Measurements from ENCODE around the gene UTP15.

The UTP15 gene

DNA sequence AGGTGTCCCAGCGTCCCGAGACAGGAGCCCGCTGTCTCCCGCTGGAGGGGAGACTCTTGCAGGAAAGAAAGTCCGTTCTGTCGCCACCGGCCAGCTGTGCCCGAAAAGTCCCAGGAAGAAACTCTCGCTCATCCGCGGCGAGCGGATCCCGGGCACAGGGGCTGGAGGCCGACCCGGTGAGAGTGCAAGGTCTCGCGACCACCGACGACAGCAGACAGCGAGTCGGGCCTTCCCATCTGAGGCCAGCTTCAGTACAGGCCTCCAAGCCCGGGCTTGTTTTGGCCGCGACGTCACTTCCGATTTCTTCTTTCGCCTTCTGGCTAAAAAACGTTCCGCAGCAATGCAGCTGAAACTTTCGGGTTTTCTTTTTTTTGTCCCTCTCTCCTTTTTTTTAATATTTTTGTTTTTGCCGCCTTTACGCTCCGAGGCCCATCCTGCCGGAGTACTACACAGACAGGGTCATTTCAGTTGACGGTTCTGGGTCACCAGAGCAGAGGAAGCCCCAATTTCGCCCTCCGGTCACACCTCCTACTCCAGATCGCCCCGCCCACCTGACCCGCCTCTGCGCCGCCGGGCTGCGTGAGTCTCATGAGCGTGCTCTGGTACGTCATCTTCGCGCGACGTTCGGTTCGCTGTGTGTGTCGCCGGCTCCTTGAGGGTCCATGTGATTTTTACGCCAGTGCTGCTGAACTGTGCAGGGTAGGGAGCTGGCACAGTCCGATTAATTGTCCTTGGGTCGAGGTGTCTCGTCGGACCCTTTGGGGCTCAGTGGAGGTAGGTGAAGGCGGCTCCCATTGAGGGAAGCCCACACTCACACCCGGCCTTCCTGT is at the start of gene UTP15, which contains the start of gene ANKRA2:
Gene UTP15 (plus strand): TSS at position 605 of the 830 bp plus-strand sequence. CDS start 1,602 bp downstream, outside the sequence.
Gene ANKRA2 (minus strand): TSS at position 501 of the 830 bp plus-strand sequence. CDS start 2,758 bp downstream, outside the sequence.
- DNase-seq, result peak; percentile 98 to 100

DNA sequence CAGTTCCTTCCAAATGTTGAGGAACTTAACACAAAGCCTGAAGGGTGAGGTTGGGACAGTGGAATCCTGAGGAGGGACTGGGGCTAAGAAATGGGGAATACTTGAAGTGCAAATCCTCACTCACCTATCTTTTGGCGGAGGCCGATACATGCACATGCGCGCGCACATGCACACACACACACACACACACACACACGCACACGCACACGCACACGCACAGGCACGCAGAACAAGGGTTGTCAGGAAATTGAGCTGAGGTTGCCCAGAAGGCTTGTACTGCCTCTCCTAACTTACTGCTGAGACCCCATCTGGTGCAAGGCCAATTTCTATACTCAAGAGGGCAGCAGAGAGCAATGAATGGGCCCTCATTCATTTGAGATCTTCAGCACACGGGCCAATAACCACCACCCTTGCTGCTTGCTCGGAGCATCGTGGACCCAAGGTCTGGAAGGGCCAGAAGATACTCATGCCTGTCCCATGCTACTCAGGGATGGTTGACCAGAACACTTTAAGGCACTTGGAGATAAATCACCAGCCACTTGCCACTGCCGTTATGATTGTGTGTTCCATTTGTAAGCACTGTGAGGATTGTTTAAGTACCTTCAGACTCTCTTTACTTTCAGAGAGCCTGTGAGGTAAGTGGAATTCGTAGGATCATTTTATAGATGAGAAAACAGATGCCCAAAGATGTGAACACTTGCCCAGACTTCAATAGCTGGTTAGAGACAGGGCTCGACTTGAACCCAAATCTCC is 45.8 kb upstream of the UTP15 start:
- peak; percentile 44 to 72 for DNase-seq

DNA sequence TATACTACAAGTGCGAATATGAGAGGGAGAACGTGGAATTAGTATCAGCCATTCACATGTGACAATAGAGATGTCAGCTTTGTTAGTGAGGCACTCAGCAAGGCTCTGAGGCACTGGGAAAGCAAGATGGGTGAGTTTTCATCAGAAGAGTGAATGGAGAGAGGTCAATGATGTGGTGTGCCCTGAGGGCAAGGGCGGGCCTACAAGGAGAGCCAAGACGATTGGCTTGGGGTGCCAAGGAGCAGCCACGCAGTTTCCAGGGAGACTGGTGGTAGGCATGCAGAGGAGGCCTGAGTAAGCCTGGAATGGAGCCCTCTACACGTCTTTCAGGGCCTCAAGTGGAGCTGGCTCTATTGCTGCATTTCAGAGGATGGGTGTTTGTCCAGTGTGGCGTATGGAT is 42.6 kb upstream of the UTP15 start:
- no peak for DNase-seq

DNA sequence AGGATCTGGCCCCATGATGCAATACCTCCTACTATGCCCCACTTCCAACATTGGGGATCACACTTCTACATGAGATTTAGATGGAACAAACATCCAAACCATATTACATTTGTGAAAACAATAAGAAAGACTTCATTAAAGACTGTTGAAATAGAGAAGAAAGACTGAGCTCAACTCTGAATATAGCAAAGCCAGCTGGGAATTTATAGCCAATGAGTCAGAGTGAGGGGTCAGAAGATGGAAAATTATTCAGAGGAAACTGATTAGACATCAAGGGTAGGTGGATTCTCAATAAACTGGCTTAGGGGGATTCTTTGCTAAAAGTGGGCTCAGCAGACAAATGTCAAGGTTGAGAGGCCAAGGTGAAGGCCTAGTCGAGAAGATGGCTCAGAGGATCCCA is 41.7 kb upstream of the UTP15 start:
- no peak for DNase-seq

DNA sequence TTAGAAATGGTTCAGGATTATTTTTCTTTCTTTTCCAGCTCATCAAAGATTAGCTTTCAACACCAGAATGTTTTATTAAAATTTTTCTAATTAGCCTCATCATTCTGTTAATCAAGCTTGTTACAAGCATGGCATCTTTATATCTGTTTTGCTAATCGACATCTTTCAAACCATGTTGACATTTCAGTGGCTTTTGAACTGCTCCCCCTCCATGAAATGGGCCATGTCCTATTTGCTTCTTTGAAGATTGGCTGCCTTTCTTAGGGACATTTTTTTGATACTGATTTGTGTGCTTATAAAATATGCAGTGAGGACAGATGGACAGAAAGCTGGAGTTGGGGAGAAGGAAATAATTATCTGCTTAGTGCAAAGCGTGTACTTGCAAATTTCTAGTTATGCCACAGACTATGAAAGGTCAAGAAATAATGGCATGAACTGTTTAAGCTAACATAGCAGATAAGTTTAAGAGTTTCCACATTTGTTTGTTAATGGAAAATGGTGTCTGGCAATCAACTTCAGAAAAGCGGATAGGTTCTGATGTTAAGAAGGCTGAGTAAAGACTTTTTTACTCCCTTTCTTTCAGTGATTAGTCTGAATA is 39.8 kb upstream of the UTP15 start:
- no peak for DNase-seq

DNA sequence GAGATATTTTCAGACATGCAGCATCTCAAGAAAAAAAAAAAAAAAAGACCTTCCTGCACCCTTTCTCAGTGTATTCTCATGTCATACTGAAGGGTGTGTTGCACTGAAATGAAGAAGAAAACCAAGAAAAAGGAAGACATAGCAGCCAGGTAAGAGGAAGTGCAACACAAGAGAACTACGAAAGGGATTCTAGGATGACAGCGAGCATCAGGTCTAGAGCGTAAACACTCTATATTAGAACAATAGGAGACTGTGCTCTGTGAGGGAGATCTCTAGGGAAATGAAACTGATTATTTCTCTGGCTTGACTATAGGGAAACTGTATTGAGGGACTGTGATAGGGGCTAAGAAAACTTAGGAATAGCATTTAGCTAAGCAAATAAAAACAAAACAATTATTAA is 37.3 kb upstream of the UTP15 start:
- no peak for DNase-seq

DNA sequence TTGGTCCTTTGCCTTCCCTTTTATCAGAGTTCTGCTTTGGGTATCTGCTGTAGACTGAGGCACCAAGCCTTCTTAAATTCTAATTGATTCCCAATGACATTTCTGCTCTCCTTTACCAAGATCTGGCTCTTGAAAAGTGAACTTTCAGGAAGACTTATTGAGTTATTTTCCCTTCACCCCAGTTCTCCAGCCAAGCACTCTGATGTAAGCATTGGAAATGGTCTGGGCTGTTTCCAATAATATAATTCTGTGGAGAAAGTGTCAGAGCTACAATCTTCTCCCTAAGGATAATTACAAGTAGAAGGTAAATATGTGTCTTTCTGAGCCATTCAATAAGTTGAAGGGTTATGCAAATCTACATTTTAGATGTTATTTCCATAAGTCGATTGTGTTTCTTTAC is 36.5 kb upstream of the UTP15 start:
- no peak for DNase-seq

GRCh38 chr5:73531356-73531755 is 34.2 kb upstream of the UTP15 start:
- no peak for DNase-seq

- DNase-seq, result no peak
Observed at GRCh38 chr5:73532195-73532594, 33.3 kb upstream of the UTP15 start.

DNA sequence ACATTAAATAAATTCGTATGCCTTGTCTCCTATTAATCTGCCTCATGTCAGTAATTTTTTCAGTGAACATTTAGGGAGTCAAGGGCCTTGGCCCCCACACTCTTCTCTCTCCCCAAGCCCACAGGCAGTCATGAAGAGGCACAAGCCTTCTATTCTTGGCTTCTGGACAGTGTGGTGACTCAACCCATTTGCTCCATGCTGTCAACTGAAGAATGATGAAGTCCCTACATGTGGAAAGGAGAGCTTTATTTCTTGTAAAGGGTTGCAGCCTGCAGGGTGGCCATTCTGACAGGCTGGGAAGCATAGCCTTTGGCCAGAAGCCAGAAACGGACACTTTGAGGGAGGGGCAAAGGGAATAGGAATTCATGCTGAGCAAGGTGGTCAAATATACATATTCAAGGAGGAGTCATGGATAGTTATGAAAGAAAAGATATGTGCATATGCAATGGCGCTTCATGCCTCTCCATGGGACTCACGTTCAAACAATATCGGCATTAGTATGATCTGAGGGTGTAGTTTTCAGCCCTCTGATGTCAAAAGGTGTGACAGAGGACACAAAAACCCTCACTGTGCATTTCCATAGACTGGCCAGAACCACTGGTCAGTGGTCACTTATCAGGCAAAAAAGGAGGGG is 31.4 kb upstream of the UTP15 start:
- no peak for DNase-seq

- DNase-seq, result no peak
Observed at GRCh38 chr5:73534971-73535370, 30.6 kb upstream of the UTP15 start.

- DNase-seq, result no peak
Observed at GRCh38 chr5:73539730-73540129, 25.8 kb upstream of the UTP15 start.

GRCh38 chr5:73540192-73540591 is 25.4 kb upstream of the UTP15 start:
- no peak for DNase-seq

GRCh38 chr5:73542020-73542419 is 23.5 kb upstream of the UTP15 start:
- DNase-seq, result no peak

- DNase-seq, result no peak
Observed at GRCh38 chr5:73544429-73545402, 20.8 kb upstream of the UTP15 start.

DNA sequence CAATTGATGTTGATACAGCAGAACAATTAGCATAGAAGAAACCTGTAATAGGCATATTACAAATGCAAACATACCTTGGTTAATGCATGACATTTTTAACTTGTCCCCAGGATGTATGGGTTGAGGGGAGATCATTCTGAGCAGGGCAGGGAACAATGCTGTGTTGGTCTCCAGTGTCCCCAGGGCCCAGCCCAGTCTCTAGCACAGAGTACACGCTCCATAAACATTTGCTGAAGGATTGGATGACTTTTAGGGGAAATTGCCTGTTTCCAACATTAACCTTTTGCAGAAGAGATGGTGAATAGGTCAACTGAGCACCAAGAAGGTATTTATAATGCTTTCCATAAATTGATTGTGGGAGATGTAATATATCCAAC is 20.2 kb upstream of the UTP15 start:
- DNase-seq, result no peak

DNA sequence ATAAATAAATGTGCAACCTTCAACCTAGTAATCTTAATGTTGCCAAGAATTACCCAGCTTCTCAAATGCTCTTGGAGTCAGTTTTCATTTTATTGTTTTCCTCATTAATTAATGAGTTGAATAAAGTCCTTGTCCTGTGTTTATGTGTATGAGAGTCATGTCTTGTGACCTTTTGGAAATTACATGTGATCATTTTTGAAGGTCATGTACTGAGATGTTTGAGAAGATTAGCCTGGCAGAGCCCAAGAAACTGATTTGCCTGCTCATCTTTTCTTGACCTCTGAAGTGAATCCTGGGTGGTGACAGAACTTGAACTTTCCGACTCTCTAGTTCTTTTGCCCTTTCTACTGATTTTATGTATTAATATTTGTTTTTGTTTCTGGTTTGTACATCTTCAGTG is 15.5 kb upstream of the UTP15 start:
- no peak for DNase-seq

GRCh38 chr5:73552642-73553041 is 12.9 kb upstream of the UTP15 start:
- DNase-seq, result no peak

DNA sequence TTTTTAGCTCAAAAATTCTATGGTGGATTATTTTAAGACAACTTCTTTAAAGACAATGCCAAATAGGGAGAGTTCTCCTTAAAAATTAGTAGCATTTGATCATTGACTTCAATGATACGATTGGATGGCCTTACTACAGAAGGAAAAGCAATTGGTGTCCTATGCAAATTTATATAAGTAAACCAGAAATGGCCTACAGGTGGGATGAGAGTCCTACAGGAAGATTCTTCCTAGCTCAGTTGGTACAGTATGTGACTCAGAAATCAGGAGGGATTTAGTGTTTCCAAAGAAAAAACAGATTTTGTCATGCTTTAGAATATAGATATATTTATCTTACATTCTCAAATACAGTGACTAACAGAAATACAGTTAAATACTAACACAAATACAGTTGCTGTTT is 6.6 kb upstream of the UTP15 start:
- DNase-seq, result no peak

DNA sequence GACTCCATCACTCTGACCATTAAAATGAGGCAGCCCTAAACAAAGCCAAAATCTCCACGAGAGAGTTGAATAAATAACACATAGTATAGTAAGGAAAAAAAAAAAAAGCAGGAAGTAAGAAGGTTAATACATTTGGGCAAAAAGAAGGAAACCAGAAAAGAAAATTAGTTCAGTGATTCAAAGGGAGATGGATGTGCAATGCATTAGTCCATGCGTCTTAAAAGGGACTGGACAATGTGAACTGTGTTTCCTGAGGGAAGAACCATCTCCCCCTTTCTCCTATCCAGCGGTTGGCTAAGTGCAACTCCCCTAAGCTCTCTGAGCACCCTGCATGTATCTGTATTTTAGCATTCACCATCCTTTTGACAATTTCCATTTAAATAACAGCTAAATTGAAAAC is 1.5 kb upstream of the UTP15 start:
- DNase-seq, result no peak

DNA sequence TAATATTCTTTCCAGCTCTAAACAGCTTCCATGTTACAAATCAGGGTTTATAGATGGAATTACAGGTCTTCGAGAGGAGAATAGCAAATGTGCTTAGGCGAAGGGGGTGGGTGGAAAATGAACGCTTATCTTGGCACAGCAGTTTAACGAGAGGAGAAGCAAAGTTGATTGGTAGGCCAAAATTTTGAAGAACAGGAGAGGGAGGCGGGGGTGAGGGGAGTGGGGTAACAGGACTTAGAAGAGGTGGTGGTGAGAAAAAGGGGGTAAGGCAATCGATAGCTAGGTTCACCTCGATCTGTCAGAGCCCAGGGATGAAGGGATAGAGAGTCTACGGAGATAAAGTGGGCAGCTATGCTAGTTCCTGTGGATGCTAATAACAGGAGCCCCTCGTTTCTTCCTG is 868 bp upstream of the UTP15 start:
- DNase-seq, result no peak

DNA sequence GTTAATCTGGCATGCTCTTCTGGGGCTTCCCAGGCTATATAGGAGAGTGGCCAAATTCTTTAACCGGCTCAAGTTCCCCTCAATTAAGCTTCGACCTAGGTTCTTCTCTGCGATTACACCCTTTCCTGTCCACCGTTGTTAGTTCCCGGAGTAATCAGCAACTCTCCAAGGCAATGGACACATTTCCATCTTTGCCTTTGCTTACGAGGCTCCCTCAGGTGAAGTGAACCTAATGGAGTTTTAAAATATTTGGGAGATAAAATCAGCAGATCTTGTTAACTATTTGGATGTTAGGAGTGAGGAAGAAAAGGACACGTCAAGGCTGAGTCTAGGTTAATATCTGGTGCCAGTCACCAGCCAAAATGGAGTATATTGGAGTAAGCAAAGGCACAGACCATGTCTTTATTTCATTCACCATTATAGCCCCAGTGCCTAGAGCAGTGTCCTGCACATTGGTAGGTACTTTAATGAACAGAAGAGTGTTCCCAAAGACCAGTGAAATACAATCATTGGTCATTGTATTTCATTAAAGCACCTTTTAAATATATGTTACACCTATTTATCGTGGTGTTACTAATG is 515 bp downstream of the UTP15 start:
- no peak for DNase-seq

Measured in activated CD4-positive, alpha-beta T cell treated with anti-CD3 and anti-CD28 coated beads for 4 hours (primary cell).